ENCODE data around the gene PPIP5K1.
"Not testable (repeated sequence)": the region's sequence is repeated elsewhere in the genome, so short reads cannot be mapped to it uniquely, and the experiment has no call there.

PPIP5K1 gene

GRCh38 chr15:43589778-43590466 lies at the start of gene PPIP5K1:
TSS of gene PPIP5K1 (minus strand) at chr15:43590208. CDS start at chr15:43584504, 5,704 bp downstream.
- DNase-seq: not testable (repeated sequence)

GRCh38 chr15:43638464-43639204 lies 48.6 kb upstream of the PPIP5K1 start:
- DNase-seq: not testable (repeated sequence)

GRCh38 chr15:43626937-43627336 lies 36.9 kb upstream of the PPIP5K1 start:
- DNase-seq: not testable (repeated sequence)

GRCh38 chr15:43625106-43625505 lies 35.1 kb upstream of the PPIP5K1 start:
- no peak for DNase-seq

DNA sequence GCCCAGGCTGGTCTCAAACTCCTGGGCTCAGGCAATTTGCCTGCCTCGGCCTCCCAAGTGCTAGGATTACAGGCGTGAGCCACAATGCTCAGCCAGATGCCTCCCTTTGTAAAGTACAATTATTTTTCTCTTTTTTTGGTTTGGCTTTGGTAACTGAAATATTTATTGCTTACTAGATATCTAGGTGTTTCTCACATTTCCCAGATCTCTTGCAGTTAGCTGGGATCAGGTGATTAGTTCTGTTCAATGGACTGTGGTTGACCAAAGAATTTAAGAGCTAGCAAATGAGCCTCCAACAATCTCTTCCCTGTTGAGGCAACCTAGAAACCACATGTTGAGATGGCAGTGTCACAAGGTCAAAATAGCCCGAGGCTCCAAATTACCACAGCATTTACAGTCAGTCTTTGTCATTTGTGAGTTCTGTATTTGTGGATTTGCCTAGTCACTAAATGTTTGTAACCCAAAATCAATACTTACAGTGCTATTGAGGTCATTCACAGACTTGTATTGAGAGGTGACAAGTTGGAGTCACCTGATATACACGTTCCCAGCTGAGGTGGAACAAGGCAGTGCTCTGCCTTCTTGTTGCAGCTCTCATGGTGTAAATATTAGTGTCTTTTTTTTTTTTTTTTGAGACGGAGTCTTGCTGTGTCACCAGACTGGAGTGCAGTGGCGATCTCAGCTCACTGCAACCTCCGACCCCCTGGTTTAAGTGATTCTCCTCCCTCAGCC lies 32.2 kb upstream of the PPIP5K1 start:
- not testable (repeated sequence) for DNase-seq

GRCh38 chr15:43618700-43619099 lies 28.7 kb upstream of the PPIP5K1 start, which contains the start of gene STRC:
TSS of gene STRC (minus strand) at chr15:43618800. CDS start at chr15:43618722, 78 bp downstream.
- DNase-seq: not testable (repeated sequence)

GRCh38 chr15:43617750-43618149 lies 27.7 kb upstream of the PPIP5K1 start:
- DNase-seq: not testable (repeated sequence)

GRCh38 chr15:43602233-43602632 lies 12.2 kb upstream of the PPIP5K1 start:
- DNase-seq: not testable (repeated sequence)

DNA sequence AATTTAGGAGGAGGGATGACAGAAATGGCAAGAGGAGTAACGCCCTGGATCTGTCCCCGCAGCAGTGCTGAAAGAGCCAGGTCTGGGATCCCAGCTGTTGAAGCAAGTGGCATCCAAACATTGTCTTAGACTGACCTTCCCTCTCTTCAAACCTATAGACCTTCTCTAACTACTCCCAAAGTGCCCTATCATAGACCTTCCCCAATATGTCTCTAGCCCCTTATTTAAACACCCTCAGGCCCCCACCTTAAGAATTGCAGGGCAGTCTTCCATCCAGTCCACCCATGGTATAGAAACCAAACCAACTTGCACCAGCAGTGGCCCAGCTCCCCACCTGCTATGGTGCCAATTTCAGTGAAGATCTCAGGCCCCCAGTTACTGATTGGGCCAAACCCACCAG lies 10.2 kb upstream of the PPIP5K1 start:
- DNase-seq: not testable (repeated sequence)

- not testable (repeated sequence) for DNase-seq
Measured at GRCh38 chr15:43599131-43599530, 9.1 kb upstream of the PPIP5K1 start.

DNA sequence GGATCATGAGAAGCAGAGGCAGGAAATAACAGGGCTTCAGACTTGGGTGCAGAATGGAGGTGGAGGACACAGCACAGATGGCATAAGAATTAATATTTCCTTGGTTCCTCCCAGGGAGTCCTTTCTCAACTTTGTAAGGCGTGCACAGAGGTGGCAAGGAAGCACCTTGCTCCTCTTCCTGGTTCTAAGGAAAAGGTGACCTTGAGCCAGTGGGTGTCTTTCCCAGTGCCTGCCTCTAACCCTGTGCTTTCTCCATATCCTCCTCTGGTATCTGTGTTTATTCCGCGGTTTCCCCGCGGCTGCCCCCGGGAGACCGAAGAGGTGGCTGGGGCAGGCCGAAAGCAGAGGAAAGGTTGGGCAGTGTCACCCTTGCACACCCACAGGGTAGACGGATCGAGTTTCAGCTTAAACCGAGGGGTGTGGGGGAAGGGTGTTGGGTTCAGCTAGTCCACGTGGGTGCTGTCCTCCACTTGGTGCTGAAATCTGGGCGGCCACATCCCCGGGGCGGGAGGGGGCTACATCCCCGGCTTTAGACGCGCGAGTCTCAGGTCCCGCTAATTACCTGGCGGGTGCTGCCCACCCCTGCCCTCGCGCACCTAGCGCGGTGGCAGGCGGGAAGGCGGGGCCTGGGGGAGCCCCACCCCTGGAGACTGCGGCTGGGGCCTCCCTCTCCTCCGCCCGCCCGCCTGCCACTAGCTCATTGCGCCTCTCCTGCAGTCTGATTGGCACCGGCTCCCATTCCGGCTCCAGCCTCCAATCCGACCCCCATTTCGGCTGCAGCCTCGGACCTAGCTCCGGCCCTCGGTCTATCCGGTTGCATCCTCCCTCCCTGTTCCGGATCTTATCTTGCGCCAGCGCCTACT lies 3.6 kb upstream of the PPIP5K1 start, which contains the start of gene CKMT1B:
TSS of gene CKMT1B (plus strand) at position 700 of the 863 bp plus-strand sequence. CDS start 192 bp downstream, outside the sequence.
- DNase-seq: not testable (repeated sequence)

- DNase-seq: not testable (repeated sequence)
Measured at GRCh38 chr15:43592841-43593240, 2.8 kb upstream of the PPIP5K1 start.

DNA sequence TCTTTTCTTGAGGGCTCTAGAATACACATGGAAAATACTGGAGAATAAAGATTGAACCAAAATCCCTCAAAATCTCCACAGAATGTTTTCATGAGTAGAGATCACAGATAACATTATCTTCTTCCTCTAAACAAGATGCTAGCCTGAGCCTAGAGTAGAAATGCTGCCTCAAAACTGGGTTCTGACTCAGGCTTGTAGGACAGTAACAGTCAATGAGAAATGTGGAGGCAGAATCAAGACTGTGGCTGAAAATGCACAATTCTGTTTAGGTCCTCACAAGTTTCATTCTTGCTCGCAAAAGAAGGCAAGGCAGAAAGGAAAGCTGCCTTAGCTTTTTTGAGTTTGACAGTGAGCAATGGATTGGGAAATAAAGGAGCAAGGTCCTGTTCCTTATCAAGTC lies 15.4 kb downstream of the PPIP5K1 start:
- DNase-seq: not testable (repeated sequence)

GRCh38 chr15:43566615-43567014 lies 23.4 kb downstream of the PPIP5K1 start:
- not testable (repeated sequence) for DNase-seq

- DNase-seq: not testable (repeated sequence)
Measured at GRCh38 chr15:43563793-43564192, 26.2 kb downstream of the PPIP5K1 start.

DNA sequence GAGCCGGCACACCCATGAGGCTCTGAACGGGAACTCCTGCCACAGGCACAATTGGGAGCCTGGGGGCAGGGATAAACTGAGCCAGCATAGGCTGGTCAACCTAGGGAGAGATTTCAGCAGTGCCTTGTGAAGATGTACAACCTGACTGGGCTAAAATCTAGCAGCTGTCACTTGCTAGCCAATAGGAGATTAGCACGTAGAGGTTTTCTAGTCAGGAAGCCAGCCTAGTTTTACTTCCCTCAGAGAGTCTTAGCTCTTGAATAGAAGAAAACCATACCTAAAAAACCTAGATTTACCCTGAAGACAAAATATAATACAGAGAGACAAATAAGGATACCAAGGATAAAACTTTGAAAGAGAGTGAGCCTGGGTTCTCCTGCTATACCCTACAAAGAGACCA lies 27.3 kb downstream of the PPIP5K1 start:
- not testable (repeated sequence) for DNase-seq

GRCh38 chr15:43552986-43553385 lies 37.0 kb downstream of the PPIP5K1 start:
- no peak for DNase-seq

DNA sequence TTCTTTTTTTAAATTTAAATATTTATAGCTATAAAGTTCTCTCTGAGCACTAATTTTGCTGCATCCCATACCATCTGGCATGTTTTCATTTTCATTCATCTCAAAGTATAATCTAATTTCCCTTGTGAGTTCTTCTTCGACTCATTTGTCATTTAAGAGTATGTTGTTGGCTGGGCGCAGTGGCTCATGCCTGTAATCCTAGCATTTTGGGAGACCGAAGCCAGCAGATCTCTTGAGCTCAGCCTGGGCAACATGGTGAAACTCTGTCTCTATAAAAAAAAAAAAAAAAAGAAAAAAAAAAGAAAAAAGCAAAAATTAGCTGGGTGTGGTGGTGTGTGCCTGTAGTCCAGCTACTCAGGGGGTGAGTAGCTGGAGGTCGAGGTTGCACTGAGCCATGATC lies 37.8 kb downstream of the PPIP5K1 start:
- no peak for DNase-seq

DNA sequence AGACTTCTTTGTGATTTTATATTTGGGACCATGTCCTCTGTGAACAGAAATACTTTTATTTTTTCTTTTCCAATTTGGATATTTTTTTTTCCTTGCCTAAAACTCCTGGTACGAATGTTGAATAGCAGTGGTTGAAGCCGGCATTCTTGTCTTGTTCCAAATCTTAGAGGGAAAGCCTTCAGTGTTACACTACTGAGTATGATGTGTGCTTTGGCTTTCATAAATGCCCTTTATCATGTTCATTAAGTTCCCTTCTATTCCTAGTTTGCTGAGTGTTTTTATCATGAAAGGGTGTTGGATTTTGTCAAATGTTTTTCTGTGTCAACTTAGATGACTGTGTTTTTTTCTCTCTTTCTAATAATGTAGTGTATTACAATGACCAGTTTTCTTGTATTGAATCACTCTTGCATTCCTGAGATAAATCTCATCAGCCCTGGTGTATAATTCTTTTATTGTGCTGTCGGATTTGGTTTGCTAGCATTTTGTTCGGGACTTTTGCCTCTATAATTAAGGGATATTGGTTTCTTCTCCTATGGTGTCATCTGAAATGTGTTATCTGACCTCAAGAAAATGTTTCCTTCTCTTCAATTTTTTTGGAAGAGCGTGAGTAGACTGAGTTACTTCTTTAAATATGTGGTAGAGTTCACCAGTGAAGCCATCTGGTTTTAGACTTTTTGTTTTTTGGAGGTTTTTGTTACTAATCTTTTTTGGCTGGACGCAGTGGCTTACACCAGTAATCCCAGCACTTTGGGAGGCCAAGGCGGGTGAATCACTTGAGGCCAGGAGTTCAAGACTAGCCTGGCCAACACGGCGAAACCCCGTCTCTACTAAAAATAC lies 39.3 kb downstream of the PPIP5K1 start:
- no peak for DNase-seq

- no peak for DNase-seq
Measured at GRCh38 chr15:43547539-43547938, 42.5 kb downstream of the PPIP5K1 start.

GRCh38 chr15:43545426-43545825 lies 44.6 kb downstream of the PPIP5K1 start:
- no peak for DNase-seq
